GM19372 (cell line): ENCODE measurements around the gene STK32B.

Source experiments
- ATAC-seq: cut with Tn5 transposase; IDR thresholded peaks from one replicate; pipeline ENCODE4 v1.9.1; 2021; ENCODE audit warnings: mild to moderate bottlenecking, low read depth, moderate library complexity; ENCODE audit not compliant: unreplicated experiment

Gene STK32B

GRCh38 chr4:5378002-5378401 lies 326.7 kb downstream of the STK32B start:
- no peak for ATAC-seq

GRCh38 chr4:5379895-5380294 lies 328.6 kb downstream of the STK32B start:
- no peak for ATAC-seq

- ATAC-seq: no peak
These were observed 330.7 kb downstream of the STK32B start for GRCh38 chr4:5381961-5382441.

- no peak for ATAC-seq
These were observed 332.1 kb downstream of the STK32B start for GRCh38 chr4:5383191-5383980.

GRCh38 chr4:5385741-5386311 lies 334.5 kb downstream of the STK32B start:
- ATAC-seq: no peak

- no peak for ATAC-seq
These were observed 335.6 kb downstream of the STK32B start for GRCh38 chr4:5386921-5387320.

GRCh38 chr4:5387457-5387856 lies 336.2 kb downstream of the STK32B start:
- no peak for ATAC-seq

- no peak for ATAC-seq
These were observed 338.6 kb downstream of the STK32B start for GRCh38 chr4:5389756-5390310.

GRCh38 chr4:5391492-5391891 lies 340.2 kb downstream of the STK32B start:
- ATAC-seq: no peak

GRCh38 chr4:5393911-5394513 lies 342.7 kb downstream of the STK32B start:
- ATAC-seq: no peak

GRCh38 chr4:5395781-5396180 lies 344.5 kb downstream of the STK32B start:
- ATAC-seq: no peak

GRCh38 chr4:5398056-5398455 lies 346.8 kb downstream of the STK32B start:
- no peak for ATAC-seq

GRCh38 chr4:5399124-5399523 lies 347.8 kb downstream of the STK32B start:
- no peak for ATAC-seq

GRCh38 chr4:5399790-5400421 lies 348.6 kb downstream of the STK32B start:
- no peak for ATAC-seq

GRCh38 chr4:5403746-5404497 lies 352.6 kb downstream of the STK32B start:
- ATAC-seq: no peak

GRCh38 chr4:5409237-5409636 lies 358.0 kb downstream of the STK32B start:
- ATAC-seq: no peak

GRCh38 chr4:5409972-5410618 lies 358.8 kb downstream of the STK32B start:
- no peak for ATAC-seq

GRCh38 chr4:5412296-5412695 lies 361.0 kb downstream of the STK32B start:
- no peak for ATAC-seq

- no peak for ATAC-seq
These were observed 361.5 kb downstream of the STK32B start for GRCh38 chr4:5412751-5413150.

GRCh38 chr4:5416637-5417036 lies 365.4 kb downstream of the STK32B start:
- ATAC-seq: no peak
